Measurements from ENCODE around the gene DYSF.

Gene DYSF

DNA sequence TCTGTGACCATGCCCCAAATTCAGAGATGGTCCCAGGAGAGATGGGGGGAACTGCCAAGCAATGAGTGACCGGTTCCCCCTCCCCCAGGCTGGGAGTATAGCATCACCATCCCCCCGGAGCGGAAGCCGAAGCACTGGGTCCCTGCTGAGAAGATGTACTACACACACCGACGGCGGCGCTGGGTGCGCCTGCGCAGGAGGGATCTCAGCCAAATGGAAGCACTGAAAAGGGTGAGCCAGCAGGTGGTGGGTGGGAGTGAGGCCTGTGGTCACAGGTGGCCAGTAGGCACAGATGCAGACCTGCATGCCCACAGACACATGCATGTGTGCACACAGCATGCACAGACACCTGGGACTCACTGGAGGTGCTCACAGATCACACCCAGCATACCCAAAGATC lies 117.2 kb downstream of the DYSF start:
- TF ChIP-seq Cebpa-rat (IDR thresholded peaks at IDR 0.05): no peak

DNA sequence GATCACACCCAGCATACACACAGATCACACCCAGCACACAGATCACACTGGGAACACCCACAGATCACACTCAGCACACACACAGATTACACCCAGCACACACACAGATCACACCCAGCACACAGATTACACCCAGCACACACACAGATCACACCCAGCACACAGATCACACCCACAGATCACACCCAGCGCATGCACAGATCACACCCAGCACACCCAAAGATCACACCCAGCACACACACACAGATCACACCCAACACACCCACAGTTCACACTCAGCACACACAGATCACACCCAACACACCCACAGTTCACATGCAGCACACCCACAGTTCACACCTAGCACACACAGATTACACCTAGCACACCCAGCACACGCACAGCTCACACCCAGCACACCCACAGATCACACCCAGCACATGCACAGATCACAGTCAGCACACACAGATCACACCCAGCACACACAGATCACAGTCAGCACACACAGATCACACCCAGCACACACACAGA lies 117.6 kb downstream of the DYSF start:
- Histone ChIP-seq H4K20me1 (peaks cover 0 to 7% (median 0%) of the 10 kb centered on the region in 11 experiments; a peak in 3 of 22 replicates), H3K27me3 (no peaks in the 10 kb centered on the region), H3K4me3 (no peak overlapping the region), H3K27ac (no peak overlapping the region), H3K4me1 (peaks cover 0 to 36% (median 17%) of the 10 kb centered on the region in 10 experiments; a peak in 15 of 20 replicates), H3K9ac (no peak overlapping the region), H3K4me2 (no peak overlapping the region), H3K36me3 (peaks cover 20 to 94% (median 37%) of the 10 kb centered on the region in 11 experiments), H3K9me3 (replicated peaks in 1 of 11) (peaks cover 0 to 27% (median 21%) of the 10 kb centered on the region in 11 experiments; a peak in 19 of 22 replicates)
- TF ChIP-seq Cebpa-rat (IDR thresholded peaks at IDR 0.05): no peak

More for the DNA sequence above, 117.2 kb downstream of the DYSF start:
- H3K9ac ChIP-seq: no peak overlapping the region
- H3K4me2 ChIP-seq: no peak overlapping the region
- no peaks in the 10 kb centered on the region for H3K27me3 ChIP-seq
- H4K20me1 ChIP-seq: peaks cover 0 to 7% (median 0%) of the 10 kb centered on the region in 11 experiments; a peak in 3 of 22 replicates
- H3K9me3 ChIP-seq (replicated peaks in 1 of 11): peaks cover 0 to 27% (median 21%) of the 10 kb centered on the region in 11 experiments; a peak in 19 of 22 replicates
- peaks cover 0 to 41% (median 22%) of the 10 kb centered on the region in 10 experiments; a peak in 15 of 20 replicates for H3K4me1 ChIP-seq
- peaks cover 20 to 94% (median 37%) of the 10 kb centered on the region in 11 experiments for H3K36me3 ChIP-seq
- no peak overlapping the region; a peak in 1 of 20 replicates for H3K4me3 ChIP-seq
- no peak overlapping the region for H3K27ac ChIP-seq

DNA sequence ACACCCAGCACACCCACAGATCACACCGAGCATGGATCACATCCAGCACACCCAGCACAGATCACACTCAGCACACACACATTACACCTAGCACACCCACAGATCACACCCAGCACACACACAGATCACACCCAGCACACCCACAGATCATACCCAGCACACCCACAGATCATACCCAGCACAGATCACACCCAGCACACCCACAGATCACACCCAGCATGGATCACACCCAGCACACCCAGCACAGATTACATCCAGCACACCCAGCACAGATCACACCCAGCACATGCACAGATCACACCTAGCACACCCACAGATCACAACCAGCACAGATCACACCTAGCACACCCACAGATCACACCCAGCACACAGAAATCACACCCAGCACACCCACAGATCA lies 118.6 kb downstream of the DYSF start:
- H4K20me1 ChIP-seq: peaks cover 0 to 7% (median 0%) of the 10 kb centered on the region in 11 experiments; a peak in 3 of 22 replicates
- no peak overlapping the region for H3K4me3 ChIP-seq
- H3K27me3 ChIP-seq: no peaks in the 10 kb centered on the region
- H3K9ac ChIP-seq: no peak overlapping the region
- no peak overlapping the region for H3K27ac ChIP-seq
- no peak overlapping the region for H3K4me2 ChIP-seq
- peaks cover 0 to 27% (median 21%) of the 10 kb centered on the region in 11 experiments; a peak in 19 of 22 replicates for H3K9me3 ChIP-seq (replicated peaks in 1 of 11)
- peaks cover 0 to 26% (median 9%) of the 10 kb centered on the region in 10 experiments; a peak in 15 of 20 replicates for H3K4me1 ChIP-seq
- TF ChIP-seq Cebpa-rat (IDR thresholded peaks at IDR 0.05): no peak
- H3K36me3 ChIP-seq: peaks cover 20 to 97% (median 38%) of the 10 kb centered on the region in 11 experiments

DNA sequence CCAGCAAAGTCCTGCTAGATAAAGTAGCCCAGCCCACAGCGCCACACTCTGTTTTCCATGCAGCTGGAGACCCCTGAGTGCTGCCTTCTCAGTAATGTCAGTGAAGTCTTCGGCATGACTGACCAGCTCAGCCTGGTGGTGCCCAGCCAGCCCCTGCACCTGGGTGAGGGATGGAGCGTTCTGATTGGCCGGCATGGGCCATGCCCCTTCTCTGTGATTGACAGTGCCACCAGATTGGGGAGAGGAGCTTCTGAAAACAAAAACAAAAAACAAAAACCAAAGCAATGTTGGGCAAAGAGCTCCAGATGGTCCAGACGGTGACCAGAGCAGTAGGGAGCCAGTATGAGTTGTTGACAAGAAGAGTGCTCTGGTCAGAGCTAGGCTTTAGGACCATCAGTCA lies 122.6 kb downstream of the DYSF start:
- peaks cover 16 to 97% (median 30%) of the 10 kb centered on the region in 11 experiments for H3K36me3 ChIP-seq
- TF ChIP-seq Cebpa-rat (IDR thresholded peaks at IDR 0.05): no peak
- H3K4me1 ChIP-seq: peaks cover 0 to 15% (median 5%) of the 10 kb centered on the region in 10 experiments; a peak in 10 of 20 replicates
- H3K27me3 ChIP-seq: no peaks in the 10 kb centered on the region
- H3K4me2 ChIP-seq: no peak overlapping the region
- no peak overlapping the region for H3K9ac ChIP-seq
- peaks cover 0 to 17% (median 12%) of the 10 kb centered on the region in 11 experiments; a peak in 19 of 22 replicates for H3K9me3 ChIP-seq (replicated peaks in 1 of 11)
- H4K20me1 ChIP-seq: peaks cover 0 to 27% (median 0%) of the 10 kb centered on the region in 11 experiments; a peak in 4 of 22 replicates
- no peak overlapping the region for H3K27ac ChIP-seq
- H3K4me3 ChIP-seq: no peak overlapping the region

DNA sequence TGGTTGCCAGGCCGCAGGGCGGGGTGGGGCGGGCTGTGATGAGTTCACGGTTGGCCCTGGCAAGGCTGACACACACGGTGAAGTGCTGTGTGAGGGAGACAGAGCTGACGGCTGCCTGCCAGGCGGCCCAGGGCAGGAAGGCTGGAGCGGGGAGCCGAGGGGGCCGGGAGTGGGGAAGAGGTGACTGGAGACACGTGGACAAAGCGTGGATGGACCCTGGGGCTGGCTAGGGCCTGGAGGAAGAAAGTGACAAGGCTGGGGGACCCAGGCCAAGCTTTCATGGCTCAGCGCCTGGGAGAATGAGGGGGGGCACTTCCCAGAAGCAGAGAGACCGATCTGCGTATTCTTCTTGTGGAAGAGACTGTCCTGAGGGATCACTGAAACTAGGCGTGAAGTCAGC lies 123.2 kb downstream of the DYSF start:
- H3K36me3 ChIP-seq: peaks cover 10 to 93% (median 24%) of the 10 kb centered on the region in 11 experiments
- peaks cover 0 to 19% (median 5%) of the 10 kb centered on the region in 10 experiments; a peak in 10 of 20 replicates for H3K4me1 ChIP-seq
- no peak for TF ChIP-seq Cebpa-rat (IDR thresholded peaks at IDR 0.05)

DNA sequence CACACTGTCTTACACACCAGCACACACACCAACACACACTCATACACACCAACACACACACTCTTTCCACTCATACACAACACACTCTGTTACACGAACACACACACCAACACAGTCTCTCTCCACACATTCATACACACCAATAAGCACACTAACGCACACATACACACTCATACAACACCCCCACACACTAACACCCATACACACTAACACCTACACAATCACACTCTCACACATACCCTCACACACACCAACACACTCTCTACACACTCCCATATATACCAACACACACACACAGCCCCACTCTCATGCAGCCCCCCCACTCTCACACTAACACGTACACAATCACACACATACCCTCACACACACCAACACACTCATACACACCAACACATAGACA lies 123.8 kb downstream of the DYSF start:
- no peak overlapping the region for H3K4me2 ChIP-seq
- H3K27me3 ChIP-seq: no peaks in the 10 kb centered on the region
- no peak for TF ChIP-seq Cebpa-rat (IDR thresholded peaks at IDR 0.05)
- H4K20me1 ChIP-seq: peaks cover 0 to 27% (median 0%) of the 10 kb centered on the region in 11 experiments; a peak in 4 of 22 replicates
- peaks cover 0 to 19% (median 5%) of the 10 kb centered on the region in 10 experiments; a peak in 10 of 20 replicates for H3K4me1 ChIP-seq
- H3K36me3 ChIP-seq: peaks cover 3 to 89% (median 17%) of the 10 kb centered on the region in 11 experiments; a peak in 21 of 22 replicates
- H3K27ac ChIP-seq: no peak overlapping the region
- H3K9me3 ChIP-seq (replicated peaks in 1 of 11): peaks cover 0 to 4% (median 0%) of the 10 kb centered on the region in 11 experiments; a peak in 6 of 22 replicates
- no peak overlapping the region for H3K4me3 ChIP-seq
- H3K9ac ChIP-seq: no peak overlapping the region

More for the DNA sequence above, 123.2 kb downstream of the DYSF start:
- peaks cover 0 to 11% (median 7%) of the 10 kb centered on the region in 11 experiments; a peak in 18 of 22 replicates for H3K9me3 ChIP-seq (replicated peaks in 1 of 11)
- no peak overlapping the region for H3K4me3 ChIP-seq
- peaks cover 0 to 27% (median 0%) of the 10 kb centered on the region in 11 experiments; a peak in 4 of 22 replicates for H4K20me1 ChIP-seq
- H3K4me2 ChIP-seq: no peak overlapping the region
- H3K27me3 ChIP-seq: no peaks in the 10 kb centered on the region
- H3K9ac ChIP-seq: no peak overlapping the region
- H3K27ac ChIP-seq: no peak overlapping the region

DNA sequence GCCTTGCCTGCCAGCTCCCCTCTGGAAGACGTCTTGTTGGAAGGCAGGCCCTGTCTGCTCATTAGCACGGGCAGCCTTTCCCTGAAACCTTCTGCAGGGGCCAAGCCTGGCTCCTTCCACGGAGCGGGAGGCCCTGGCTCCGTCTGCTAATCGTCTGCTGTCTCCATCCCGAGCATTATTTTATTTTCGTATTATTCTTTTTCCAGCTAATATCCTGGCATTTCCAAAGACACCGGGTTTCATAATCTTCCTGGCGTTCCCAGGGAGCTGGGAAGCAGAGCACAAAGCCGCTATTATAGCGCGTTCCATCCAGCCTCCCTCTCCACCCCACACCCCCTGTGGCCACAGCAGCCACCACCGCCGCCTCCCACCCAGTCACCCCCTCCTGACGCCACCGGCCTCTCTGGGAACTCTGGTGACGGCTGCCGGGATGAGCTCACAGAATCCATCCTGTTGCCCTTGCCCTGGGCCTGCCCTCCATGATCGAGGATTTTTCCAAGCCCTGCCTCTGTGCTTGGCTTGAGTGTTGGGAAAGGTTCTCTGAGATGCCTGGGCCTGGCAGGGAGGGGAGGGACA lies 125.5 kb downstream of the DYSF start:
- H3K27me3 ChIP-seq: no peaks in the 10 kb centered on the region
- no peak overlapping the region for H3K9ac ChIP-seq

DNA sequence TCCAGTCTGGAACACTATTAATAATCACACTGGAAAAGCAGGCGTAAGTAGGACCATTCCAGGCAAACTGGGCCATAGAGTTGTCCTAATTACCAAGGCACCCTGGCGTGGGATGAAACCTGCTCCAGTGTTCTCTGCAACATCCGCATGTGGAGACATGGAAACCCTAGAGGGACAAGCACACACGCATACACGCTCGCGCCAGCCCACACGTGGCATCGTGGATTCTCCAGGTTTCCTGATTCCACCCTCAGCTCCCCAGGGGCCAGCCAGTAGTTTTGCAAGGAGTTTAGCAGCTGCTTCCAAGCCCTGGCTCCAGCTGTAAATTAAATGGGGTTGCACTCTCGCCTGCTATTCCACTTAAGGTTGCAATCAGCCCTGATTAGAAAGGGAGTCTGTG lies 127.7 kb downstream of the DYSF start:
- Histone ChIP-seq H3K4me2 (peak overlapping the region in 1 of 11 experiments; percentile 16; a peak in 1 of 22 replicates), H3K4me3 (no peak overlapping the region), H3K36me3 (peaks cover 0 to 68% (median 4%) of the 10 kb centered on the region in 11 experiments; a peak in 8 of 22 replicates), H4K20me1 (peaks cover 0 to 26% (median 0%) of the 10 kb centered on the region in 11 experiments; a peak in 3 of 22 replicates), H3K9ac (no peak overlapping the region), H3K27me3 (no peaks in the 10 kb centered on the region), H3K4me1 (peaks cover 0 to 5% (median 0%) of the 10 kb centered on the region in 10 experiments; a peak in 3 of 20 replicates), H3K27ac (no peak overlapping the region), H3K9me3 (replicated peaks in 1 of 11) (no peaks in the 10 kb centered on the region)
- TF ChIP-seq Cebpa-rat (IDR thresholded peaks at IDR 0.05): no peak

More for the DNA sequence above, 125.5 kb downstream of the DYSF start:
- Histone ChIP-seq H3K4me1 (peaks cover 0 to 13% (median 0%) of the 10 kb centered on the region in 10 experiments; a peak in 5 of 20 replicates), H3K9me3 (replicated peaks in 1 of 11) (no peaks in the 10 kb centered on the region), H3K4me3 (no peak overlapping the region), H3K27ac (no peak overlapping the region), H3K36me3 (peaks cover 0 to 81% (median 10%) of the 10 kb centered on the region in 11 experiments; a peak in 10 of 22 replicates), H3K4me2 (no peak overlapping the region), H4K20me1 (peaks cover 0 to 24% (median 0%) of the 10 kb centered on the region in 11 experiments; a peak in 3 of 22 replicates)
- TF ChIP-seq Cebpa-rat (IDR thresholded peaks at IDR 0.05): no peak

DNA sequence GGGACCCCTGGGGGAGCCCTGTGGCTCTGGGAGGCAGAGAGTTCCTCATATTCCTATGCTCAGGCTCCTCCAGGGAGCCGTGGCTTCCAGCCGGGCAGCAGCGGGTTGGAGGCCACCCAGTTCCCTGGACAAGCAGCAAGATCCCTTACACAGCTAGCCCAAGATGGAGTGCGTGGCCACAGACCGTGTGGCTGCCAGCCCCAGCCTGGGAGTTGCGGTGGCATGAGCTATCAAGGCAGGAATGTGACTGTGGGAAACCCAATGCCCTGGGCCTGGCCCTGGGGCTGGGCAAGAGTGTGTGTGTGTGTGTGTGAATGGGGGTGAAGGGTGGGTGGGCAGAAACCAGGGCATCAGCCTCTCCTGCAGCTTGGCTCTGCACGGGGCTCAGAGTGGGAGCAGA lies 130.5 kb downstream of the DYSF start:
- H3K9me3 ChIP-seq (replicated peaks in 1 of 11): no peaks in the 10 kb centered on the region
- peaks cover 0 to 5% (median 0%) of the 10 kb centered on the region in 10 experiments; a peak in 3 of 20 replicates for H3K4me1 ChIP-seq
- TF ChIP-seq Cebpa-rat (IDR thresholded peaks at IDR 0.05): no peak
- peaks cover 0 to 38% (median 0%) of the 10 kb centered on the region in 11 experiments; a peak in 4 of 22 replicates for H4K20me1 ChIP-seq
- no peak overlapping the region for H3K4me3 ChIP-seq
- H3K36me3 ChIP-seq: peaks cover 0 to 42% (median 0%) of the 10 kb centered on the region in 11 experiments; a peak in 5 of 22 replicates
- H3K27ac ChIP-seq: no peak overlapping the region
- no peak overlapping the region for H3K4me2 ChIP-seq
- no peak overlapping the region for H3K9ac ChIP-seq
- no peaks in the 10 kb centered on the region for H3K27me3 ChIP-seq

Measured in BLaER1 treated with 17β-estradiol and CSF1 and Interleukin-3, amounts not matched to agents 10 nM and 100 nM (cell line).